NCI-H2107 treated with DMSO at 0.1 percent for 48 hours (cell line): Measurements from ENCODE around the gene MRPL57.
"Not testable (repeated sequence)": the region's sequence is repeated elsewhere in the genome, so short reads cannot be mapped to it uniquely, and the experiment has no call there.

Experiments used
- DNase-seq: peaks from one replicate; lab custom pipeline; 2025; ENCODE audit not compliant: unreplicated experiment; lab: John Stamatoyannopoulos, UW

Gene MRPL57

DNA sequence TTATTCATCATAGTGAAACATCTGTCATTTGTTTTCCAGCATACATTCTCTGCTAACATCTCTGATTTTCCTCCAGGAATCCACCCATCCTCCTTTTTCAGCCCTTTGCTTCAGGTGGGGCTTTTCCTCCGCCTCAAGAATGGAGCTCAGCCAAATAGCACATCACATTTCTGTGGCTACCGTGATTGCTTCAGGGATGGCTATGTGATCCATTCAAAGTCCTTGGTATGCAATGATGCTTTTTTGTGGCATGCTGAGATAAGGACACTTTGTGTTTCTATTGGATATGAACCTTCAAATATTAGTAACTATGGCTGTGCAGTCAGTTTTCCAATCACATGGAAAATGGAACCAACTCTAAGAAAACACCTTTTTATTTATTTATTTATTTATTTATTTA, 18.3 kb downstream of the MRPL57 start:
- DNase-seq = not testable (repeated sequence)

DNA sequence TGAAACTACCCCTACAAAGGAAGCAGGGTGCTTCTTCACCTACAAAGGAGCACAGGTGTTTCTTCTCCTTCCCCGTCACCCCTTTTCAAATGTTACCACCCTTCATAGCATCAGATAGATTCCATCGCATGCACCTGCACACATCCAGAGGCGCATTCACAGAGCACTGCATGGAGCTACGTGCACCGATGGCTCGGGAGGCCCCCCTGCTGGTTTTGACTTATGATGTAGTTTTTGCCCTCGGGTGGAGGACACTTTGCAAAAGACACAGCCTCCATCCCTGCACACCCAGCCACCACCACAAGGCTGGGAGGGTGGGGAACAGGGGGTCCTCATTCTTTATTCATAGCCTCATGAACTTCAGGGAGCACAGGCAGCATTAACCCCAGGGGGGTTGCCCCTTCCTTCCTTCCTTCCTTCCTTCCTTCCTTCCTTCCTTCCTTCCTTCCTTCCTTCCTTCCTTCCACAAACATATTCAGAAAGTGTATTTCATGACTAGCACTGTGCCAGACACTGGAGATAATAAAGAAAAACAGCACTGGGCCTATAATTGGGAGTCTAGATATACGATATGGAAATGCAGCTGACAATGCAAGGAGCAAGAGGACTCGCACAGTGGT, 21.3 kb downstream of the MRPL57 start:
- not testable (repeated sequence) for DNase-seq

DNA sequence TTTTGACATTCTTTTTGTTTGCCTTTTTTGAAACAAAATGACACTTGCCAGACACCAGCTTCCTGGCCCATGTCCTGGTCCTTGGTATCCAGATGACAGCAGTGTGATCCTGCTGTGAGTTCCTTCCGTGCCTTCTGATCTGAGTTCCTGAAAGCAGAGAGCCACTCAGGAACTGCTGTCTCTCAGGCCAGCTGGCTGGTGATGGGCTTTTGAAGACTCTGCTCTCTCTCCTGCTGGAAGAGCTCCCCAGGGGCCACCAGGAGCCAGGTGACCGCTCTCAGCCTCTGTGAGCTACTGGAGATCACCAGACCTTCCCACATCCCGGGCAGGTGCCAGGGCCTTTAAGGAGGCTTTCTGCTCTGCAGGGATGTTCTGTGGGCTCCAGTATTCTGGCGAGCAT, 21.9 kb downstream of the MRPL57 start:
- peak; percentile 66 for DNase-seq

- DNase-seq = not testable (repeated sequence)
Observed at GRCh38 chr13:21201456-21202190, 25.2 kb downstream of the MRPL57 start.

DNA sequence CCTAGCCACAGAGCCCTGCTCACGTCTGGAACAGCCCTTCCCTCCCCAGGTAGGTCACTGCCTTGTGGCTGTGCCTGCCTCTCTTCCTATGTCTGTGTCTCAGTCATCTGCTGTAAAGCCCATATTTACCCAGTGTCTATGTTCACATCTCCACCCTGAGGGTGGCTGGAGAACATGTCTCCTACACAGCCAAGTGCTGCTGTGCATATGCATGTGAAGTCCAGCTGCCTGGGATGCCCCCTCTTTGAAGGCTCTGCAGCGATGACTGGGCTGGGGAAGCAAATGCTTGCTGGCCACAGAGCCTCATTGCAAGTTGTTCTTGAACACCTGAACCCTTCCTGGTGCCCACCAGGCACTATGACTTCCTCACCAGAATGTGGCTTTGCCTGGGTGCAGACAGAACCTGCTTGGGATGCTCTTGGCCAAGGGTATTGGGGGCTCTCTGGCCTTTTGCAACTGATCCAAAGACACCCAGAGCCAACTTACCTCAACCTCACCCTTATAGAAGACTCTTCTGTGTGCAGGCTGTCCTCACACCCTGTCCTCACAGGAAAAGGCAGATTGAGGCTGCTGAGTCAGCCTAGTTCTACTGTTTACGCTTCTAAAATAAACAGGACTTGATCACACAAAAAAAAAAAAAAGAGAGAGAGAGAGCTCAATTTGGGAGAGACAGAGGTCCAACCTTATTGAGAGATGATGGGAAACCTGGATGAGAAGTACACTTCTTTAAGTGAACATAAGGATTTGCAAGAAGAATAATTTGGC, 26.5 kb downstream of the MRPL57 start:
- no peak for DNase-seq

- no peak for DNase-seq
Observed at GRCh38 chr13:21208652-21209154, 32.2 kb downstream of the MRPL57 start.

DNA sequence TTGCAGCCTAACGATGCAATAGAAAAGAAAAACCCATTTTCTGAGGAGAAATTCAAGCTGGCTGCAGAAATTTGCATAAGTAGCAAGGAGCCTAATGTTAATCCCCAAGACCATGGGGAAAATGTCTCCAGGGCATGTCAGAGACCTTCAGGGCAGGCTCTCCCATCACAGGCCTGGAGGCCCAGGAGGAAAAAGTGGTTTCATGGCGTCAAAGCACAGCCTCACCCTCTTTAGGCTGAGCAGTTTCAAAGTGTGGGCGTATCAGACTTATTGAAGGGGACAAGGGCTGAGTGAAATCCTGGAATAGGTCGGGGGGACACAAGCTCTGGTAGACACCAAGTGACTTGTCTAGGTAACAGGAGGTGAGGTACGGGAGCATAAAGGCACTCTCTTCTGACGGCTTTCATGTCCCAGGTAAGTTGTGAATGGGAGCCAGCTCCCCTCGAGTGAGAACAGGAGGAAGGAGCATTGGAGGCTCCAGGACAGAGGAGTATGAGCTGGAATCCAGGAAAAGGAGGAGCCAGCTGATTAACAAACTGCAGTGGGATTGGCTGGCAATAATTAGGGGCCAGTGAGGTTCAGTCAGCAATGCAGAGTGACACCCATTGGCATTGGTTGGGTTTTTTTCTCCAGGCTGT, 35.8 kb downstream of the MRPL57 start:
- DNase-seq = no peak

DNA sequence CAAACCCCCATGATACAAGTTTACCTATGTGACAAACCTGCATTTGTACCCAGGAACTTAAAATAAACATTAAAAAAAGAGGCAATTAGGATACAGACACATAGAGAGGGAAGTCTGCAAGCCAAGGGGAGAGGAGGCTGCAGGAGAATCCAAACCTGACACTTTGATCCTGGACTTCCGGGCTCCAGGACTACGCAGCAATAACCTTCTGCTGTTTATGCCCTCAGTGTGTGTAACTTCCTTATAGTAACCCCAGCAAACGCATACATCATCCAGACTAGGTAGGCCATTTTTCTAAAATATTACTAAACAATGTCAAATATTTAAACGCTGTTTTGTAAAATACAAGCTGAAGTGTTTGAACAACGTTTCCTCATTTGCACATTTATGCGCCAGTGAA, 39.0 kb downstream of the MRPL57 start:
- DNase-seq = not testable (repeated sequence)

DNA sequence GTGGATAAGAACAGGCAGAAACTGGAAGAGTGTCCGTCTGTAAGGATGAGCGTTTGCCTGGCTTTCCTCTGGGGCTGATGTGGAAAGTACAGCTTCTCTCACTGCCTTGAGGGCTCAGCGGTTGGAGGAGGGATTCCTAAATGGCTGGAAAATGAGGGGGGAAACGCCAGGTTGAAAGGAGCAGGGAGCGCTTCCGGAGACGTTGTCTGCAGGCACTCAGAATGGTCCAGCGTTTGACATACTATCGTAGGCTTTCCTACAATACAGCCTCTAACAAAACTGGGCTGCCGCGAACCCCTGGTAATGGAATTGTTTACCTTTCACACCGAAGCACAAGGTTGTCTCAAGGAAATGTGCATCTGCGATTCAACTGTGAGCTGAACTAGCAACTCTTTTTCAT, 39.9 kb downstream of the MRPL57 start:
- no peak for DNase-seq

DNA sequence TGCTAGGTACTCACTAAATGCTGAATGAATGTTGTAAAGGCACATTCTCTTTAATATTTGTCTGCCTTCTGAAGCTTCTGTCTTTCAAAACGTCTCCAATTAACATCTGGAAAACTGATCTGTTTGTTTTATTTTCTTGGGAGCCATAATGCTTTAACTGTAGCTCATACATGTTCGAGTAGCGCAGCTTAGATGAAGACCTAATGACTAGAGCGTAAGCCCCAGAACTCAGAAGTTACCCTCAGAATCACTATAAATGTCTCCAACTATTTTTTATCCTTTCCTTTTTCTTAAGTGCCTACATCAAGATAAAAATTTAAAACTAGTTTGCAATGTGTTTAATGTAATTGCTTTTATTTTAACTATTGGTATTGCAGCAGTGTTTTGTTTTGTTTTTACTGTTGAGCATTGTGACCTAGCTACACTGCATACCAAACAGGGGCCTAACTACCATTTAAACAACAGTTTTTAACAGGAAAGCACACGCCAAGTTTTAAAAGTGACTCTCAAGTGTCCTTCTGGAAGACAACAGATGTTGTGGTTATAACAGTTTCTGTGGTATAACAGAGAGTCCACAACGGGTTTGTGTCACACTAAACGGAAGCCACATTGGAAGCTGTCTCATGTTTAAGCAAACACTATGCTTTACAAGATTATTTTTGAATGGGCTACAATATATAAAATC, 42.0 kb downstream of the MRPL57 start:
- DNase-seq = no peak

- no peak for DNase-seq
Observed at GRCh38 chr13:21219036-21219381, 42.6 kb downstream of the MRPL57 start.

DNA sequence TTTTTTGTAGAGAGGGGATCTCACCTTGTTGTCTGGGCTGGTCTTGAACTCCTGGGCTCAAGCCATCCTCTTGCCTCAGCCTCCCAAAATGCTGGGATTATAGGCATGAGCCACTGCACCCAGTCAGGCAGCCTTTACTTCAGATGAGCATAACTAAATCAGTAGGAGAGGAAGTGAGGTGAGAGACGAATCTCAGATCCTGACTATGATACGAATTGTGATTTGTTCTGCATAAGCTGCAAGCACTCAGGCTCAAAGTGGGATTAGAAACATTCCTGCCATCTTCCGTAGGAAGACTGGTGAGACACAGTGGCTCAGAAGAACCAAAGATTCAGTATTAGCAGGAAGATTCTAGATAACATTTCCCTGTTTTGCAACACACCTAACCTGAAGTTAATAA, 43.3 kb downstream of the MRPL57 start:
- not testable (repeated sequence) for DNase-seq

GRCh38 chr13:21221268-21221667, 44.8 kb downstream of the MRPL57 start:
- no peak for DNase-seq

- no peak for DNase-seq
Observed at GRCh38 chr13:21225082-21225481, 48.6 kb downstream of the MRPL57 start.

GRCh38 chr13:21225841-21226581, 49.6 kb downstream of the MRPL57 start:
- DNase-seq = no peak

- DNase-seq = no peak
Observed at GRCh38 chr13:21227917-21228316, 51.5 kb downstream of the MRPL57 start.
